Neural cell (in vitro differentiated cells): ENCODE measurements around the gene STK24. TPM values are rescaled to one million over a fixed set of nuclear protein-coding genes. Genes with fewer than 3 reads are reported as not detected.

ENCODE experiments used
- H2AFZ ChIP-seq: fragments of 200-600, 300-800 bp; sonication (generic), shearing (Covaris generic); 2 replicates; pipeline ENCODE4 v1.6.0; 2014; ENCODE audit warnings: low read depth, mild to moderate bottlenecking, antibody characterized with exemption, low read length, moderate library complexity
- H3F3A ChIP-seq: fragments of 200-600 bp; shearing (Covaris generic); 2 replicates; pipeline ENCODE4 v1.6.1; 2016; ENCODE audit warnings: mild to moderate bottlenecking, moderate library complexity, mixed read lengths, antibody characterized with exemption, low read length; ENCODE audit not compliant: insufficient read depth, poor library complexity, severe bottlenecking
- H3K27ac ChIP-seq: fragments of 200-600, 300-800 bp; sonication (generic), shearing (Covaris generic); 2 replicates; pipeline ENCODE4 v1.5.1; 2014; ENCODE audit warnings: mild to moderate bottlenecking, low read length, moderate library complexity
- H3K27me3 ChIP-seq: fragments of 300-800, 200-600 bp; sonication (generic), shearing (Covaris generic); 2 replicates; pipeline ENCODE4 v1.6.0; 2014; ENCODE audit warnings: mild to moderate bottlenecking, low read depth, low read length, moderate library complexity; ENCODE audit not compliant: insufficient read depth
- H3K36me3 ChIP-seq: fragments of 300-800, 200-600 bp; sonication (generic), shearing (Covaris generic); 2 replicates; pipeline ENCODE4 v1.5.1; 2014; ENCODE audit warnings: mild to moderate bottlenecking, antibody characterized with exemption, low read length, moderate library complexity; ENCODE audit not compliant: insufficient read depth
- H3K4me2 ChIP-seq: fragments of 300-800, 200-600 bp; sonication (generic), shearing (Covaris generic); 2 replicates; pipeline ENCODE4 v1.6.0; 2014; ENCODE audit warnings: mild to moderate bottlenecking, low read length
- H3K4me3 ChIP-seq: fragments of 300-800, 200-600 bp; sonication (generic), shearing (Covaris generic); 2 replicates; pipeline ENCODE4 v1.5.1; 2014; ENCODE audit warnings: mild to moderate bottlenecking, low read length, moderate library complexity
- H3K79me2 ChIP-seq: fragments of 200-600 bp; shearing (Covaris generic); replicated peaks from 2 replicates; pipeline ENCODE4 v1.6.0; 2014; ENCODE audit warnings: mild to moderate bottlenecking, low read length, moderate library complexity; ENCODE audit not compliant: insufficient read depth
- H3K9ac ChIP-seq: fragments of 300-800, 200-600 bp; sonication (generic), shearing (Covaris generic); 2 replicates; pipeline ENCODE4 v1.6.1; 2016; ENCODE audit warnings: mild to moderate bottlenecking, low read length, mixed read lengths
- H3K9me2 ChIP-seq: fragments of 200-600 bp; shearing (Covaris generic); 2 replicates; pipeline ENCODE4 v1.6.1; 2016; ENCODE audit warnings: mild to moderate bottlenecking, low read length, mixed read lengths; ENCODE audit not compliant: insufficient read depth
- H3K9me3 ChIP-seq: fragments of 200-600, 300-800 bp; sonication (generic), shearing (Covaris generic); 2 replicates; pipeline ENCODE4 v1.6.1; 2016; ENCODE audit warnings: mild to moderate bottlenecking, mixed run types, low read length, moderate library complexity, mixed read lengths
- H4K20me1 ChIP-seq: fragments of 200-600 bp; shearing (Covaris generic); 2 replicates; pipeline ENCODE4 v1.6.1; 2016; ENCODE audit warnings: mild to moderate bottlenecking, mixed run types; ENCODE audit not compliant: insufficient read depth
- CTCF ChIP-seq: fragments of 450-650 bp; IDR thresholded peaks from 2 replicates; pipeline ENCODE4 v1.5.1; 2014; ENCODE audit warnings: antibody characterized with exemption, mild to moderate bottlenecking, moderate library complexity; ENCODE audit not compliant: poor library complexity, severe bottlenecking
- EP300 ChIP-seq: fragments of 450-650 bp; conservative IDR thresholded peaks from 2 replicates; pipeline ENCODE4 v1.6.1; 2014; ENCODE audit warnings: antibody characterized with exemption, mild to moderate bottlenecking, moderate library complexity; ENCODE audit not compliant: poor library complexity, severe bottlenecking
- EZH2 ChIP-seq: fragments of 200-600, 300-800 bp; shearing (Covaris generic), sonication (generic); IDR thresholded peaks from 2 replicates; pipeline ENCODE4 v1.6.1; 2014; ENCODE audit warnings: antibody characterized with exemption, low read length, borderline replicate concordance, mild to moderate bottlenecking; ENCODE audit not compliant: insufficient read depth, poor library complexity, severe bottlenecking
- MXI1 ChIP-seq: fragments of 450-650 bp; conservative IDR thresholded peaks from 2 replicates; pipeline ENCODE4 v1.6.1; 2014; ENCODE audit warnings: antibody characterized with exemption, mild to moderate bottlenecking; ENCODE audit not compliant: poor library complexity, severe bottlenecking
- POLR2AphosphoS5 ChIP-seq: IDR thresholded peaks from 2 replicates; pipeline ENCODE4 v1.6.1; 2012
- RAD21 ChIP-seq: fragments of 450-650 bp; conservative IDR thresholded peaks from 2 replicates; pipeline ENCODE4 v1.6.1; 2014; ENCODE audit warnings: antibody characterized with exemption, mild to moderate bottlenecking, moderate library complexity
- REST ChIP-seq: IDR thresholded peaks from 2 replicates; pipeline ENCODE4 v1.6.1; 2012; ENCODE audit warnings: borderline replicate concordance
- SMC3 ChIP-seq: fragments of 450-650 bp; conservative IDR thresholded peaks from 2 replicates; pipeline ENCODE4 v1.6.1; 2014; ENCODE audit warnings: antibody characterized with exemption, mild to moderate bottlenecking, moderate library complexity; ENCODE audit not compliant: poor library complexity
- TAF1 ChIP-seq: IDR thresholded peaks from 2 replicates; pipeline ENCODE4 v1.6.1; 2012; ENCODE audit warnings: low read depth
- polyA plus RNA-seq: library from polyadenylated mRNA; depleted of rRNA; stranded (reverse); fragments of >200 nt; gene quantifications from 2 replicates; pipeline ENCODE4 v1.2.3, GENCODE V29; 2014

Gene STK24
- polyA plus RNA-seq, 1 donor from 2014 or later, result 66.0 TPM

- Histone ChIP-seq H3K4me2 (no peak overlapping the region), H3K27me3 (no peaks in the 10 kb centered on the region), H4K20me1 (no peaks in the 10 kb centered on the region), H3K4me3 (no peak overlapping the region), H3K27ac (no peak overlapping the region), H3K9me3 (no peaks in the 10 kb centered on the region), H2AFZ (no peak overlapping the region), H3K79me2 (no peaks in the 10 kb centered on the region), H3K36me3 (no peaks in the 10 kb centered on the region), H3K9me2 (no peaks in the 10 kb centered on the region), H3F3A (no peaks in the 10 kb centered on the region), H3K9ac (no peak overlapping the region)
- TF ChIP-seq CTCF, result no peak
- TF ChIP-seq POLR2AphosphoS5, result no peak
- no peak for TF ChIP-seq EP300
- TF ChIP-seq MXI1, result no peak
- TF ChIP-seq TAF1, result no peak
- no peak for TF ChIP-seq RAD21
- TF ChIP-seq EZH2, result no peak
- no peak for TF ChIP-seq SMC3
- no peak for TF ChIP-seq REST
Observed at GRCh38 chr13:98474761-98475160, 102.1 kb downstream of the STK24 start.

GRCh38 chr13:98474292-98474691 is 102.6 kb downstream of the STK24 start:
- Histone ChIP-seq H3K27me3 (no peaks in the 10 kb centered on the region), H2AFZ (no peak overlapping the region), H3K36me3 (no peaks in the 10 kb centered on the region), H3K27ac (no peak overlapping the region), H3K4me2 (no peak overlapping the region), H3K9me2 (no peaks in the 10 kb centered on the region), H3K9me3 (no peaks in the 10 kb centered on the region), H4K20me1 (no peaks in the 10 kb centered on the region), H3K4me3 (no peak overlapping the region), H3F3A (no peaks in the 10 kb centered on the region), H3K9ac (no peak overlapping the region), H3K79me2 (no peaks in the 10 kb centered on the region)
- no peak for TF ChIP-seq EP300
- TF ChIP-seq TAF1, result no peak
- TF ChIP-seq REST, result no peak
- no peak for TF ChIP-seq MXI1
- no peak for TF ChIP-seq CTCF
- TF ChIP-seq POLR2AphosphoS5, result no peak
- TF ChIP-seq RAD21, result no peak
- TF ChIP-seq SMC3, result no peak
- TF ChIP-seq EZH2, result no peak
